Islet precursor cell (in vitro differentiated cells): ENCODE measurements around the gene SHLD1.
"Not testable (repeated sequence)": the region's sequence is repeated elsewhere in the genome, so short reads cannot be mapped to it uniquely, and the experiment has no call there.

Experiments used
- DNase-seq: peaks from one replicate; pipeline ENCODE4 v3.0.0-alpha.2; 2018

SHLD1 gene

DNA sequence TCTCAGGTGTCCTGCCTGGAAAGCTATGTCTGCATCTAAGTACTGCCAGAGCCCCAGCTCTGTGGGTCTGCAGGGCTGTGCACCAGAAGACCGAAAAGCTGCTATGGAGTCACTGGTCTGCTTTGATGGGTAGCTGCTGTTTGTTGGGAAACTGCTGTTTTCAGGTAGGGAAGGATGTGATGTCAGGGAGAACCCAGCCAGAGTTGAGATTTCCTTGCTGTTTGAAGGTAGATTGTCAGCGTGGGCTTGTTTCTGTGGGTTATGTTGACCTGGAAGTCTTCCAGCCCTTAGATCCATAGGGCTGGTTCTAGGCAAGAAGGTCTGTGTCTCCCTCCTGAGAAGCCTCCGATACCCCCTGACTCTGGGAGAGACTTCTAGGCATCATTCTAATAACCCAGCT is 12.2 kb upstream of the SHLD1 start:
- no peak for DNase-seq

DNA sequence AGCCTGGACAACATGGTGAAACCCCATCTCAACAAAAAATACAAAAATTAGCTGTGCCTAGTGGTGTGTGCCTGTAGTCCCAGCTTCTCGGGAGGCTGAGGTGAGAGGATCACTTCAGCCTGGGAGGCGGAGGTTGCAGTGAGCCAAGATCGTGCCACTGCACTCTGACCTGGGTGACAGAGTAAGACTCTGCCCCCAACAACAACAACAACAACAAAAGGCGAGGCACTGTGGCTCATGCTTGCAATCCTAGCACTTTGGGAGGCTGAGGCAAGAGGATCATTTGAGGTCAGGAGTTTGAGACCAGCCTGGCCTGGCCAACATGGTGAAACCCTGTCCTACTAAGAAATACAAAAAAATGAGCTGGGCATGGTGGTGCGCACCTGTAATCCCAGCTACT is 9.6 kb upstream of the SHLD1 start:
- DNase-seq, result not testable (repeated sequence)

DNA sequence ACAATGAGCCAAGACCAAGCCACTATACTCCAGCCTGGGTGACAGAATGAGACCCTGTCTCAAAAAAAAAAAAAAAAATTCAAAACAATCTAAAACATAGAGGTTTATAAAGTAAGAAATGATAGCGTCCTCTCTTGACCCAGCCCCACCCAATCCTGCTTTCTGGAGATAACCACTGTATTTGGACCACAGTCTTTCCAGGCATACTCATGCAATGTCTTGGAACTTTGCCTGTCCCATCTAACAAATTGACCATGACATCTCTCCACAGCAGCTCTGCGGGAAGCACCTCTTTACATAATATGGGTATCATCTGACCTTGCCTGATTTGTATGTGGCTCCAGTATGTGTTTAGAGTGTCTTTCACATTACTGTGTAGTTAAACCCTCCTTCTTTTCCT is 9.1 kb upstream of the SHLD1 start:
- DNase-seq, result no peak

DNA sequence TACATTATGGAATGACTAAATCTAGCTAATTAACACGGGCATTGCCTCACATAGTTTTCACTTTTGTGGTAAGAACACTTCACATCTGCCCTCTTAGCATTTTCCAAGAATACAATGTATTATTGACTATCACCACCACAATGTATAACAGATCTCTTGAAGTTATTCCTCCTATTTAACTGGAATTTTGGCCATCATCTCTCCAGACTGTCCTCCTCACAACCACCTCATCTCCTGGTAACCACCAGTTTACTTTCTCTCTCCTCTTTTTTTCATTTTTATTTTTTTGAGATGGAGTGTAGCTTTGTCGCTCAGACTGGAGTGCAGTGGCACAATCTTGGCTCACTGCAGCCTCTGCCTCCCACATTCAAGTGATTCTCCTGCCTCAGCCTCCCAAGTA is 8.2 kb upstream of the SHLD1 start:
- DNase-seq, result no peak

DNA sequence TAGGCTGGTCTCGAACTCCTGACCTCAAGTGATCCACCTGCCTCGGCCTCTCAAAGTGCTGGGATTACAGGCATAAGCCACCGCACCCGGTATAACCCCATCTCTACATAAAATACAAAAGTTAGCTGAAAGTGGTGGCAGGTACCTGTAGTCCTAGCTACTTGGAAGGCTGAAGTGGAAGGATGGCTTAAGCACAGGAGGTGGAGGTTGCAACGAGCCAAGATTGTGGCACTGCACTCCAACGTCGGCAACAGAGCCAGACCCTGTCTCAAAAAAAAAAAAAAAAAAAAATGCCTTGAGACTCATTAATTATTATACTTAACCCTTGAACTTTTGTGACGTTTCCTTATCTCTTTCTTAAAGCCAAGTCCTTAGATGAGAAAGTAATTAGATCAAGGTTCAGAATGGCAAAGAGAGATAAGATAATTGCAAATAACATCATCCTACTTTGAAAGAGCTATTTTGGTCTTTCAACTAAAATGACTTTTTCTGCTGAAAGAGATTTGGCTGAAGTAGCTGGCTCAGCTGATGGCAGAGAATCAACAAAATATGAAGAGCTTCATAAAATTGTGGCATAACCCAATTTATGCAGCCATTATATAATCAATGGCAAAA is 4.7 kb upstream of the SHLD1 start:
- no peak for DNase-seq

DNA sequence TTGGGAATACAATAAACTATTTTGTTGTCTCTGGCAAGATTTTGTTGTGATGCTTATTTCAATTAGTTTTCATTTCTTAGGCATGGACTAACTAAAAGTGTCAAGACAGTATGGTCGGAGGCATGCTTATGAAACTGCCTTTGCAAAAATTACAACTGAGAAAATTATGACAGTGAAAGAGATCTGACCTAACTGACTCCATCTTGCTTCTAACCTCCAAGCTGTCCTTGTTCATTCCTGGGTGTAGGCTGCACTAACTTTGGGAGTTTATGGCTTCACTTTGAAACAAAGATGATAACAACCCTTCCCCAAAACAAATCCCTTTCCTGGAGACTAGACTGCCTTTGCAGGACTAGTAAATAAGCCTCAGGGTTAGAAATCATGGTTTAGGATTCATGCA is 4.1 kb upstream of the SHLD1 start:
- DNase-seq, result no peak

DNA sequence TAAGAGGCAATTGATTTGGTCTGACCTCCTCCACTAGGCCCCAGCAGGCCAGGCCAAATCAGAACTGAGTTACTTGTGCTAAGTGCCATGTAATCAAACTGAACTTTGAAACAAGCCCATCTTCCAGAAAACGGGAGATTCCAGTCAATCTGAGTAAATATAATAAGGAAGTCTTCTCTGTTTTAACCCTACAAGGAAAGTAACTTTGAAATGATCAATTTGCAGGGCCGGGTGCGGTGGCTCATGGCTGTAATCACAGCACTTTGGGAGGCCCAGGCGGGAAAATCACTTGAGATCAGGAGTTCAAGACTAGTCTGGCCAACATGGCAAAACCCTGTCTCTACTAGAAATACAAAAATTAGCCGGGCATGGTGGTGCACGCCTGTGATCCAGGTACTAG is 2.0 kb upstream of the SHLD1 start:
- DNase-seq, result no peak

DNA sequence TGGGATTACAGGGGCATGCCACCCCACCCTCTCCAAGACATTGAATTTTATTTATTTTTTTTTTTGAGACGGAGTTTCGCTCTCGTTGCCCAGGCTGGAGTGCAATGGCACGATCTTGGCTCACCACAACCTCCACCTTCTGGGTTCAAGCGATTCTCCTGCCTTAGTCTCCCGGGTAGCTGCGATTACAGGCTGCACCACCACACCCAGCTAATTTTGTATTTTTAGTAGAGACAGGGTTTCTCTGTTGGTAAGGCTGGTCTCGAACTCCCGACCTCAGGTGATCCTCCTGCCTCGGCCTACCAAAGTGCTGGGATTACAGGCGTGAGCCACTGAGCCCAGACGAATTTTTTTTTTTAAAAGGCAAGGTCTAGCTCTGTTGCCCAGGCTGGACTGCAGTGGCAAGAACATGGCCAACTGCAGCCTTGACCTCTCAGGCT is 669 bp upstream of the SHLD1 start:
- not testable (repeated sequence) for DNase-seq

DNA sequence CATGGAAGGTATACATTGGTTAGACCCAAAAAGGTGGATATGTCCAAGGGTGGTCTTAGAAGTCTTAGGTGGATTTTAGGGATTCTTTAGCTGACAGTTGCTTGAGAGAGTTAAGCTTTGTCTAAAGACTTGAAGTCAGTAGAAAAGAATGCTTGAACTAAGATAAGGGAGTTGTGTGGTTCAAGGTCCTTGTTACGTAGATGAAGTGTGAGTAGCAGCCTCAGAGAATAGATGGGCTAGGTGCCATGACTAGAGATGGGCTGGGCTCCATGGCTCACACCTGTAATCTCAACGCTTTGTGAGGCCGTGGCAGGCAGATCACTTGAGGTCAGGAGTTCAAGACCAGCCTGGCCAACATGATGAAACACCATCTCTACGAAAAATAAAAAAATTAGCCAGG is 1.7 kb downstream of the SHLD1 start:
- no peak for DNase-seq

DNA sequence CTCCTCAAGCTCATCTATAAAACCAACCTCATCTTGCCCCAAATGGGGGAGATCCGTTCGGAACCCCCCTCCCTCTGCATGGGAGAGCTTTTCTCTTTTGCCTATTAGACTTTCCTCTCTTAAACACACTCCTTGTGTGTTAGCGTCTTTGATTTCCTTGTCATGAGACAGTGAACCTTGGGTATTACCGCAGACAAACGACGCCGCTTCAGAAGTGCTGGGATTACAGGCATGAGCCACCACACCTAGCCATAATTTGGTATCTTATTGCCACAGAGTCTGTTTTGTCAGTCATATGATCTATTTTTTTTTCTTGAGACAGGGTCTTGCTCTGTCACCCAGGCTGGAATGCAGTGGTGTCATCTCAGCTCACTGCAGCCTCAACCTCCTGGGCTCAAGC is 3.6 kb downstream of the SHLD1 start:
- DNase-seq, result no peak

DNA sequence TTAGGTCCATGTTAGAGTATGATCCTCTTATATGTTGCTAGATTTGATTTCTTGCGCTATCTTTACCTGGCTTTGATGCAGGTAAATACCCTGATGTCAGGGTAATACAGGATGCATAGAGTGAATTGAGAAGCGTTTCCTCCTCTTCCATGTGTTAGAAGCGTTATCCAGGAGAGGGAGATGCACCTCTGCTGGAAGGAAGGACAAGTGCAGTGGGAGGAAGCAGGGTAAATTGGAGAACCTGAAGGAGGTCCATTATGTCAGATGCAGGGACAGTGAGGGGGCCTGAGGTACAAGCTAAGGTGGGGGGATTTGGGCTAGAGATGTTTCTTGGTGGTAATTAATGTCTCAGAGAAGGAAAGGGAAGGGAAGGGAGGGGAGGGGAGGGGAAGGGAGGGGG is 7.7 kb downstream of the SHLD1 start:
- DNase-seq, result no peak

DNA sequence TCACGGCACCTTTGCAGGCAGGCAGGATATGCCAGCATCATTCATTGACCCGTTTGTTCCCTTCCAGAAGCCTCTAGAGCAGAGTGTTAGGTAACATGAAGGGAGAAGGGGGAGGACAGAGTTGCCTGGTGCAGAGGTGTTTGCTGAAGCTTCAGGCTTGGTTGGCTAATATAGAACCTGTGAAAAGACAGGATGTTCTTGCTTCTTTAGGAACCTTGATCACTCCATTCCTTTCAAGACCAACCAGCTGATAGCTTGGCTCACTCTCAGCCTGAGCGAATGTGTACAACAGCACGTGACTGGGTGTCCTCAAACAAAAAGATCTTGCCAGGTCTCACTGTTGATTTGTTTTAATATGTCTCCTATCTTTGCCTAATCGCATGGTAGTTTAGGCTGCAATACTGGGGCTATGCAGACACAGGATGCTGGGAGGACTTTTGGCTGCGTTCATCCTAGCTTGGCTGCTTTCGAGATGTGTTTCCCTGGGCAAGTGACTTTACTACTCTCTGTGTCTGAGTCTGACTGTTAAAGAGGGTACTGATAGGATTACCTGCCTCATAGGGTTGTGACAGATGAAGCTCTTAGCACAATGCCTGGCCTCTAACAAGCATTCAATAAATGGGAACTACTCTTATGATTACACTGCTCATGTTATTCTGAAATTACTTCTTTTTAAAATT is 16.0 kb downstream of the SHLD1 start:
- DNase-seq, result no peak

DNA sequence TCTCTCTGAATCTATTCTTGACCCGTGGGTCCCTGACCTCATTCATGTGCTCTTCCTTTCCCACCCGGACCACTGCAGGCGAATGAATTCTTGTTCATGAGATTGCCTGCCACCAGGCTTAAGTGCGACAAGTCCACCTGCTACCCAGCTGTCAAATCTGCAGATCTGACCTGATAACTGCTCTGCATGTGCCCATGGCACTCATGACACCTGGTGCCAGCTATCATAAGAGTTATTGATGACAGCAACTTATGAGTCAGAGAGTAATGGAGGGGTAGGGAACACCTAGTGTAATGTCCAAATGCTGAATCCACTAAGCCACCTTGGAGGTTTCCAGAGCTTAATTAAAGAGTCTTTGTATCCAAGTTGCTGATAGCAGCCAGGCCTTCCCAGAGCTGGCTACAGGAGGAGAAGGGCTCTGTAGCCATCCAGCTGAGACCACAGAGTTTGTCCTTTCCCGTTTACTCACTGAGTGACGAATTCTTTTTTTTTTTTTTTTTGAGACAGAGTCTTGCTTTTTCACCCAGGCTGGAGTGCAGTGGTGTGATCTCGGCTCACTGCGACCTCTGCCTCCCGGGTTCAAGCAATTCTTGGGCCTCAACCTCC is 17.4 kb downstream of the SHLD1 start:
- no peak for DNase-seq

DNA sequence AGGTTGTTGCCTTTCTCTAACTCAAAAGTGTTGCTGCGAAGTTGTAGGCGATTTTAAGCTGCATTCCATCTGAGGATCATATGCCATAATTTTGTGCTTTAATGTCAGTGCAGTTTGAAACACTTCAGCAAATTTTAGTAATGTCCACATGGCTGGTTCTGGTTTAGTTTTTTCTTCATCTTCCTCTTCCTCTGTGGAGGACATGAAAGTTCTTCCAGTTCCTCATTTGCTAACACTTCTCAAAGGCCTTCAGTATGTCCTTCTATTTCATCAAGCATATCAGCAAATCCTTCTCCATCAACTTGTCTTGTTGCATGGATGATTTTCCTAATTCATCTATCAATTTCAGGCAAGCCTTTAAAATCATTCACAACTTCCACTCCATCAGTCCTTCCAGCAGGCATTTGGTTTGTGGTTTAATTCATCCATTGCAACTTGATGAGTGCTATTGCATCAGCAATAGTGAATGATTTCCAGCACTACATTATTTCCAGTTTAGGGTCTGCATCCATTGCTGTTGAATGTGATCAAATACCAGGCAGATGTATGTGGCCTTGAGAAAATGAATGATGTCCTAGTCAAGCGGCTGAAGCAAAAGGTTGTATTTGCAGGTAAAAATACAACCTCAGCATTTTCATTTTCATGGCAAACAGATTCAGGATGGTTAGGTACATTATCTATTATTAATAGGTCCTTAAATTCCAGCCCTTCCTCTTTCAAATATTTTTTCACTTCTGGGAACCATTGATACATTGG is 20.2 kb downstream of the SHLD1 start:
- no peak for DNase-seq

DNA sequence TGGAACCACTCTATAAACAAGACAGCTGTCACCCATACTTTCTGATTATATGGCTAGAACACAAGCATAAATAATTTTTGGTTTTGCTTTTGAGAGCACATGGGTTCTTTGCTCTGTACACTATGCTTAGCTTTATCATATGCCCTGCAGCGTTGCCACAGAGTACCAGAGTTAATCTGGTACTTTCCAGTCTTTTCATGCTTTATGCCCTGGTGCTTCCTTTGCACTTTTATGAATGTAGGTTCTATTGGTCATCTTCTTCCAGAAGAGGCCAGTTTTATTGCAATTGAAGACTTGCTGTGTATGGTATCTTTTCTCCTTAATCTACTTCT is 20.8 kb downstream of the SHLD1 start:
- no peak for DNase-seq

DNA sequence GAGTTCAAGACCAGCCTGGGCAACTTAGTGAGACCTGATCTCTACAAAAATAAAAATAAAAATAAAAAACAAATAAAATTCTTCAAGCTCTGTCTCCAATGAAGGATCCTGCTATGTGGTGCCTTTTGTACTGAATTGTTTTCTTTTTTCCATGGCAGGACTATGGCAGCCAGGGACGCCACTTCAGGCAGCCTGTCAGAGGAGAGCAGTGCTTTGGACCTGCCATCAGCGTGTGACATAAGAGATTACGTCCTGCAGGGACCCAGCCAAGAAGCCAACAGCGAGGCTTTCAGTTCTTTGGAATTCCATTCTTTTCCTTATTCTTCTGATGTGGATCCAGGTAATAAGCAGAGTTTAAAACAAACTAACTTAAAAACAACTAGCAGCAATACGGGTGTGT is 22.5 kb downstream of the SHLD1 start:
- no peak for DNase-seq

DNA sequence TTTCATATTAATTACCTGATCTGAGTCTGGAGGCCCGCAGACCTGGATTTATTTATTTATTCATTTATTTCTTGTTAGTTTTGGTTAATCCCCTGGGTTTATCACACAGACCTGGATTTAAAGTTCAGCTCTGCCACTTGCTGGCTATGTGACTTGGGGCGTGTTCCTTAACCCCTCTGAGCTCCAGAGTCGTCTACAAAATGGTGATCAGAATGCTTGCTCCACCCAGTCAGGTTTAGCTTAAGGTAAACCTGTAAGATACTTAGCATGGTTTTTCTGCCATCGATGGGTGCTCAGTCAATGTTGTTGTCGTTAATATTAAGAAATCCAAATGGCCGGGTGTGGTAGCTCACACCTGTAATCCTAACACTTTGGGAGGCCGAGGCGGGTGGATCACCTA is 23.4 kb downstream of the SHLD1 start:
- no peak for DNase-seq

DNA sequence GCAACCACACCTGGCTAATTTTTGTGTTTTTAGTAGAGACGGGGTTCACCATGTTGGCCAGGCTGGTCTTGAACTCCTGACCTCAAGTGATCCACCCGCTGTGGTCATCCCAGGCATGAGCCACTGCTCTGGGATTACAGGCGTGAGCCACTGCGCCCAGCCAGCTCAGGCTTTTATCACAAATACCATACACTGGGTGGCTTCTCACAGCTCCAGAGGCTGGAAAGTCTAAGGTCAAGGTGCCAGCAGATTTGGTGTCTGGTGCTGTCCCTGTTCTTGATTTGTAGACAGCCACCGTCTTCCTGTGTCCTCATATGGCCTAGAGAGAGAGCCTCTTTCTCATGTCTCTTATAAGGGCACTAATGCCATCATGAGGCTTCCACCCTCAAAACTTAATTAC is 25.9 kb downstream of the SHLD1 start:
- DNase-seq, result no peak

DNA sequence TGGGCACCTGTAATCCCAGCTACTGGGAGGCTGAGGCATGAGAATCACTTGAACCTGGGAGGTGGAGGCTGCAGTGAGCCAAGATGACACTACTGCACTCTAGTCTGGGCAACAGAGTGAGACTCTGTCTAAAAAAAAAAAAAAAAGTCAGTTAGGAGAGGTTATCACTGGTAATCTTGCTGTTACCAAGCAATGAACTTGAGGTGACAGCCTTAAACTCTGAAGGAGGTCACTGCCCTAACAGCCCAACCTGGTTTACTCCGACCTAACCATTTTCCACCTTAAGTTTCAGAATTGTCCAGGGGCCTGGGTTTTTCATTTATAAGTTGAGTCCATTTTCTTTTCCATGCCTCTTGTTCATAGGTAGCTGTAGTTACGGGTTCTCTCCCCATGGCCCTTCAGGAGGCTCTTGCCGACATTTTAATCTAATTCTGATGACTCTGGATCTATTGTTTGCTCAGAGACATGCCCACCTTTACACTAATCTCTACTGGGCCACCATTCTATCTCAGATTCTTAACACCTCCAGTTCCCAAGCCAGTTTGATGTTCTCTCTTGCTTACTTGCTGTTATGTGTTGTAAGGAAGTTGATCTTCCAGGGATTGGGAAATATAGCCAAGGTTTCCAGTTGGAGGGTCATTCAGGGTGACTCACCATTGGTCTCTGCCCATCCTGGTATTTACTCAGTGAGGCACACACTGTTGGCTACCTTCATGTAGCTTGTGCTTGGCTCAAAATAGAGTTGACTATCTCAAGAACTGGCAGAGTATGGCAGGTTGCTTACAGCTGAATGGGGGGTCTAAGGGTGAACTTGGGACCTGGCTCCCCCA is 29.1 kb downstream of the SHLD1 start:
- DNase-seq, result no peak

DNA sequence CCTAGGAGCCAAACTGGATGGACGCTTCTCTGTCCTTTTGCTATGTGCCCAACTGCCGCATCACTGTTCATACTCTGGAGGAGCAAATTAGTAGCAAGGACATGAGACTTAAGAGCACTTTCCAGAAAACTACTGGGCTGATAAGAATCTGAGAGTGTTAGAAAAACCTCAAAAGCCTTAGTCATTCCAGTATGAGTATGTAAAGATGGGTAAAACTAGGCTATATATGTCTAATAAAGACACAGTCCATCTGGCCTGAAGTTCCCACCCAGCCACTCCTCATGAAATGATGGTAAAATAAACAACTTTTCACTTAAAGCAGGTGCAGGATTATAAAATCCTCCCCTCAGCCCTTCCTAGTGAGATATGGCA is 30.6 kb downstream of the SHLD1 start:
- no peak for DNase-seq

DNA sequence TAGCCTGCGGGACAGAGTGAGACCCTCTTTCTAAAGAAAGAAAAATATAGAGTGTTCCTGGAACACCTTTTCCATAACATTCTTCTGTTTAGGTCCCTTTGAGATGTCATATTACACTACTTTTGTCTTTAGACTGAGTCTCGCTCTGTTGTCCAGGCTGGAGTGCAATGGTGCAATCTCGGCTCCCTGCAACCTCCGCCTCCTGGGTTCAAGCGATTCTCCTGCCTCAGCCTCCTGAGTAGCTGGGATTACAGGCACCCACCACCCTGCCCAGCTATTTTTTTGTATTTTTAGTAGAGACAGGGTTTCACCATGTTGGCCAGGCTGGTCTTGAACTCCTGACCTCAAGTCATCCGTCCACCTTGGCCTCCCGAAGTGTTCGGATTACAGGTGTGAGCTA is 31.2 kb downstream of the SHLD1 start:
- DNase-seq, result not testable (repeated sequence)

DNA sequence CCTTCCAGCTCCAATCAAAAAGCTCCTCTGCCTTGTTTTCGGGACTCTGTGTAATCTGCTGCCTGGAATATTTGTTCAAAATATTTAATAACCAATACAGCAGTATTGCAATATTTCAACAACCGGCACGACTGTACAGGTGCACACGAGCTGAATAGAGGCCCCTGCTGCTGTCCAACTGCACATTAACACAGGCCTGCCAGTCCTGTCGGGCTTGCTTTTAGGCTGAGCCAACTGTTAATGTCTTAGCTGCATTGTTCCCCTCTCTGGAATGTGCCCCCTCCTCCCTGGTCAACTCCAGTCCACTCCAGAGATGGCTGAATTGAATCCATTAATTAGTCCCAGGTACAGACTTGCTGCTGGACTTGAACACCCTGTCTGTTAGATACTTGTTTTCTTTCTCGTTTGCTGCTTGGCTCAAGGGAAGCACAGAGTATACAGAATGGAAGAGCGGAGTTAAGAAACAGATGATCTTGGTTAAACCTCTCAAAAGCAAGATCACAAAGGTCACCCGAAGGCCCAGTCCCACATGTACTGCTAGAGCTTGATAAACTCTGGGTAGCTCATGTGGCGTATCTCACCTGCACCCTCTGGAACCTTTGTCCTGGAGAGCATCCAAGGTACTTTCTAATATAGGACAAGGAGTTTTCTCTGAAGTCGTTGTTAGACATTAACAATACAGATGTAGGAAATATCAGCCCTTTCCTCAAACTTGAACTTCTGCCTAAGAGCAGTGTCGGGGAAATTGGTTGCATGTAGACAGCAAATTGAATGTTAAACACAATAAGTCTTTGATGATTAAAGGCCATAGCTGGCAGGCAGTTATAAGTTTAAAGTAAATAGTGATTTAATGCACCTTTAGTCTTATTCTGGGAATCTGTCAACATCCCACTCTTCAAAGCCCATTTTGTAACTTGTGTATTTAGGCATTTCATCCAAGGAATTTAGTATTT is 31.9 kb downstream of the SHLD1 start:
- peak; percentile 80 for DNase-seq
